Measurements from ENCODE around the gene IRAK2. TPM values are rescaled to one million over a fixed set of nuclear protein-coding genes. Genes with fewer than 3 reads are reported as not detected.

IRAK2 gene
- total RNA-seq, 1 experiment from 2014 or later = 4.9 TPM

- DNase-seq (ENCODE audit: low spot score) = no peak
Observed at GRCh38 chr3:10223676-10224639, 59.2 kb downstream of the IRAK2 start.

GRCh38 chr3:10224794-10225665, 60.3 kb downstream of the IRAK2 start:
- peak; percentile 84 for DNase-seq (ENCODE audit: low spot score)

GRCh38 chr3:10226293-10226692, 61.6 kb downstream of the IRAK2 start:
- no peak for DNase-seq (ENCODE audit: low spot score)

GRCh38 chr3:10228248-10228950, 63.7 kb downstream of the IRAK2 start:
- DNase-seq (ENCODE audit: low spot score) = no peak

GRCh38 chr3:10229576-10229975, 64.9 kb downstream of the IRAK2 start:
- no peak for DNase-seq (ENCODE audit: low spot score)

GRCh38 chr3:10232137-10232536, 67.4 kb downstream of the IRAK2 start:
- no peak for DNase-seq (ENCODE audit: low spot score)

- no peak for DNase-seq (ENCODE audit: low spot score)
Observed at GRCh38 chr3:10233988-10234387, 69.3 kb downstream of the IRAK2 start.

GRCh38 chr3:10234526-10235230, 70.0 kb downstream of the IRAK2 start:
- DNase-seq (ENCODE audit: low spot score) = no peak

GRCh38 chr3:10235551-10235950, 70.8 kb downstream of the IRAK2 start:
- no peak for DNase-seq (ENCODE audit: low spot score)

GRCh38 chr3:10238345-10239183, 73.8 kb downstream of the IRAK2 start:
- DNase-seq (ENCODE audit: low spot score) = no peak

- no peak for DNase-seq (ENCODE audit: low spot score)
Observed at GRCh38 chr3:10240799-10241198, 76.1 kb downstream of the IRAK2 start.

GRCh38 chr3:10242182-10243065, 77.7 kb downstream of the IRAK2 start:
- DNase-seq (ENCODE audit: low spot score) = no peak

- no peak for DNase-seq (ENCODE audit: low spot score)
Observed at GRCh38 chr3:10244009-10244408, 79.3 kb downstream of the IRAK2 start.

- DNase-seq (ENCODE audit: low spot score) = no peak
Observed at GRCh38 chr3:10245081-10245712, 80.5 kb downstream of the IRAK2 start.

- no peak for DNase-seq (ENCODE audit: low spot score)
Observed at GRCh38 chr3:10247679-10248183, 83.0 kb downstream of the IRAK2 start.

GRCh38 chr3:10248184-10248983, 83.7 kb downstream of the IRAK2 start, which contains the start of gene TATDN2:
TATDN2 (plus strand) TSS chr3:10248459; CDS start chr3:10249201, 742 bp downstream.
- peak; percentile 88 for DNase-seq (ENCODE audit: low spot score)

- peak; percentile 20 for DNase-seq (ENCODE audit: low spot score)
Observed at GRCh38 chr3:10248984-10249748, 84.4 kb downstream of the IRAK2 start.
